ENCODE data around the gene DPEP1. TPM values are rescaled to one million over a fixed set of nuclear protein-coding genes. Genes with fewer than 3 reads are reported as not detected.

DPEP1 gene
- total RNA-seq, 1 experiment from 2014 or later, result 8.1 TPM

DNA sequence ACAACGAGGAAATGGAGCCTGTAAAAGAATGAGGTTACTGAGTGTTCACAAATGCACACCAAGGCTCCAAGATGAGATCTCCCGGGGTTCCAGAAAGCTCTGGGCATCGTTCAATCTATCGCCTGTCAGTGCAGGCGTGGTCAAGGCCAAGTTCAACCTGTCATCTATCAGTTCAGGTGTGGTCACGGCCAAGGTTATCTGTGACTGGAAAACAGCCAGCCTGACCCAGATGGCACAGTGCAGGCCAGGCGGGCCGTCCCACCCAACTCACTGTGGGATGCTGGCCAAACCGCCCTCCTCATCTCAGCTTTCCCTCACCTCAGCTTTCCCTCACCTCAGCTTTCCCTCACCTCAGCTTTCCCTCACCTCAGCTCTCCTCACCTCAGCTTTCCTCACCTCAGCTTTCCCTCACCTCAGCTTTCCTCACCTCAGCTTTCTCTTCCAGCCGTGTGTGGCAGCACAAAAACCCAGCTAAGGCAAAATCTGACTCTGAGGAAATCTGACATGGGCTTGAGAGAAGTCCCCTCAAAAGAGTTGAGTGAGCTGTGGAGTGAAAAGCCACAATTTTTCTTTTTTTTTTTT lies 41.7 kb downstream of the DPEP1 start:
- intact Hi-C loops (cut with micrococcal nuclease; ENCODE audit: unreplicated experiment), result loop anchor here (5.0 kb wide), 1 partner anchor 47 kb away; the partner anchor contains the start of gene SPATA2L
- BruUV-seq (replicated peaks), result no TSS peak
- ChIA-PET CTCF (no interaction called here), POLR2A (no interaction called here)
- no peak for DNase-seq
- Mint-ChIP-seq H3K27ac (ENCODE audit: unreplicated experiment) (no peak overlapping the region), H3K4me3 (ENCODE audit: unreplicated experiment) (no peak overlapping the region), H3K4me1 (ENCODE audit: low read depth, unreplicated experiment) (peaks cover 8% of the 10 kb centered on the region), H3K9me3 (ENCODE audit: unreplicated experiment) (no peaks in the 10 kb centered on the region), H3K27me3 (ENCODE audit: insufficient read depth, unreplicated experiment) (no peaks in the 10 kb centered on the region), H3K36me3 (ENCODE audit: insufficient read depth, unreplicated experiment) (peaks cover 58% of the 10 kb centered on the region)
- Histone ChIP-seq H3K4me3 (ENCODE audit: low read depth, low read length) (no peak overlapping the region), H3K27me3 (replicated peaks; ENCODE audit: control insufficient read depth, insufficient read depth, low read length) (no peaks in the 10 kb centered on the region), H3K36me3 (ENCODE audit: control insufficient read depth, insufficient read depth, low read length) (peaks cover 4% of the 10 kb centered on the region), H3K9me3 (no peaks in the 10 kb centered on the region), H3K4me1 (no peaks in the 10 kb centered on the region)
- no peak for TF ChIP-seq CTCF (IDR thresholded peaks at IDR 0.05; ENCODE audit: insufficient read depth in 1 of 2, low read depth in 1 of 2, low read length in 1 of 2, severe bottlenecking in 1 of 2, unreplicated experiment in 1 of 2)

- Histone ChIP-seq H3K36me3 (ENCODE audit: control insufficient read depth, insufficient read depth, low read length) (peaks cover 8% of the 10 kb centered on the region), H3K27me3 (replicated peaks; ENCODE audit: control insufficient read depth, insufficient read depth, low read length) (no peaks in the 10 kb centered on the region), H3K4me3 (ENCODE audit: low read depth, low read length) (peak overlapping the region; percentile 99), H3K9me3 (no peaks in the 10 kb centered on the region), H3K4me1 (no peaks in the 10 kb centered on the region)
- peaks cover 61% of the 10 kb centered on the region for H3K36me3 Mint-ChIP-seq (ENCODE audit: insufficient read depth, unreplicated experiment)
- BruUV-seq (replicated peaks), result TSS peak; percentile 50
- intact Hi-C loops (cut with micrococcal nuclease; ENCODE audit: unreplicated experiment), result loop anchor here (5.0 kb wide), 1 partner anchor 46 kb away; the partner anchor contains the start of gene SPATA2L
- POLR2A ChIA-PET, result interaction anchor here (0.6 to 1.5 kb wide), 7 partner anchors 30 to 839 kb away, joined by 3 to 8 read pairs (median 4); partner anchors contain the start of genes CDK10 and TCF25
- CTCF ChIA-PET, result interaction anchor here (0.6 kb wide), 1 partner anchor 975 kb away, joined by 4 read pairs; no protein-coding TSS in a partner anchor
- TF ChIP-seq CTCF (IDR thresholded peaks at IDR 0.05; ENCODE audit: insufficient read depth in 1 of 2, low read depth in 1 of 2, low read length in 1 of 2, severe bottlenecking in 1 of 2, unreplicated experiment in 1 of 2), result no peak
- peaks cover 8% of the 10 kb centered on the region for H3K9me3 Mint-ChIP-seq (ENCODE audit: unreplicated experiment)
- DNase-seq, result no peak
- no peaks in the 10 kb centered on the region for H3K27me3 Mint-ChIP-seq (ENCODE audit: insufficient read depth, unreplicated experiment)
- peak overlapping the region; percentile 95 for H3K4me3 Mint-ChIP-seq (ENCODE audit: unreplicated experiment)
- H3K4me1 Mint-ChIP-seq (ENCODE audit: low read depth, unreplicated experiment), result peaks cover 8% of the 10 kb centered on the region
- H3K27ac Mint-ChIP-seq (ENCODE audit: unreplicated experiment), result peak overlapping the region; percentile 94
Observed at GRCh38 chr16:89656435-89657121, 43.1 kb downstream of the DPEP1 start.

DNA sequence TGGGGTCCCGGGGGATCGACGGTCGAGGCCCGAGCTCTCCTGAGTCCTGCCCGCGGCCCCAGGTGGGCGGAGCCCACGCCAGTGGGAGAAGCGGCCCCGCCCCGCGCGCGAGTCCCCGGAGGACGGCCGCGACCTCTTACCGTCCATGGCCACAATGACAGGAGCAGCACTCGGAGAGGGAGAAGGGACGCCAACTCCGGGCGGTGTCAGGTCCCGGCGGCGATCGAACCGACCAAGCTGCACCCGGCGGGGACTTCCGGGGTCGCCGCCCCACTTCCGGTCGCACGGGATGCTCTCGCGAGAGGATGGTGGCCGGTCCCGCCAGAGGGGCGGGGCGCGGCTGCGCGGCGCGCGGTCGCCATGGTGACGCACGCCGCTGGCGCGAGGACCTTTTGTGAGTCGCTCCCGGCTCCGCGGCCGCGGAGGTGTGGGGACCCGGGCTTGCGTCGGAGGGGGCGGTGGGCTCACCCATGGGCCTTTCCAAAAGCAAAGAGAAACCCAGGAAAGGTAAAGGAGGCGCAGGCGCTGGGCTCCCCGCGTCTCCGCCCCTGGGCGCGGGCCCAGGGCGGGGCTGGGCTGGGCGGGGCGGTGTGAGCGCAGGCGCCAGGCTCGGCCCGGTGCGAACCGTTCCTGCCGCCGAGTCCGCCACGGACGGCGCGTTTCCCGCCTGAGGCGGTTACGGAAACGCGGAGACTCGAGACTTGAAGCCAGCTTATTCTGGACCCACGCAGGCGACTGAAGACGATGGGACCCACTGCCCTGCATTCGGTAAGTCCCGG lies 44.2 kb downstream of the DPEP1 start, which contains the start of the genes CHMP1A and SPATA33:
CHMP1A (minus strand) TSS at position 267 of the 779 bp plus-strand sequence; CDS start at position 147, 120 bp downstream.
SPATA33 (plus strand) TSS at position 395 of the 779 bp plus-strand sequence; CDS start at position 471, 76 bp downstream.
- Mint-ChIP-seq H3K27ac (ENCODE audit: unreplicated experiment) (peak within 1 kb of the TSS; percentile 94), H3K4me1 (ENCODE audit: low read depth, unreplicated experiment) (peaks cover 8% of the 10 kb centered on the region), H3K36me3 (ENCODE audit: insufficient read depth, unreplicated experiment) (peaks cover 69% of the 10 kb centered on the region), H3K9me3 (ENCODE audit: unreplicated experiment) (peaks cover 10% of the 10 kb centered on the region), H3K4me3 (ENCODE audit: unreplicated experiment) (peak within 1 kb of the TSS; percentile 95), H3K27me3 (ENCODE audit: insufficient read depth, unreplicated experiment) (no peaks in the 10 kb centered on the region)
- ChIA-PET POLR2A (interaction anchor here (0.6 to 1.5 kb wide), 7 partner anchors 29 to 841 kb away, joined by 3 to 8 read pairs (median 4); partner anchors contain the start of genes CDK10 and TCF25), CTCF (interaction anchor here (0.6 kb wide), 1 partner anchor 976 kb away, joined by 4 read pairs; no protein-coding TSS in a partner anchor)
- DNase-seq, result peak; percentile 93 to 97
- Histone ChIP-seq H3K36me3 (ENCODE audit: control insufficient read depth, insufficient read depth, low read length) (peaks cover 6% of the 10 kb centered on the region), H3K9me3 (no peaks in the 10 kb centered on the region), H3K27me3 (replicated peaks; ENCODE audit: control insufficient read depth, insufficient read depth, low read length) (no peaks in the 10 kb centered on the region), H3K4me1 (no peaks in the 10 kb centered on the region), H3K4me3 (ENCODE audit: low read depth, low read length) (peak within 1 kb of the TSS; percentile 99)
- intact Hi-C loops (cut with micrococcal nuclease; ENCODE audit: unreplicated experiment), result loop anchor here (2.0 to 5.0 kb wide), 2 partner anchors 29 to 45 kb away; partner anchors contain the start of genes CDK10 and SPATA2L
- TF ChIP-seq CTCF (IDR thresholded peaks at IDR 0.05; ENCODE audit: insufficient read depth in 1 of 2, low read depth in 1 of 2, low read length in 1 of 2, severe bottlenecking in 1 of 2, unreplicated experiment in 1 of 2), result no peak
- no TSS peak for BruUV-seq (replicated peaks)

Data from Caco-2 (cell line).